Activated T-cell treated with anti-CD3 and anti-CD28 coated beads for 4 hours (primary cell): ENCODE data around the gene CD6.
"Not testable (repeated sequence)": the region's sequence is repeated elsewhere in the genome, so short reads cannot be mapped to it uniquely, and the experiment has no call there.

ENCODE experiments used
- DNase-seq: peaks from one replicate; pipeline ENCODE4 v3.0.0-alpha.2; 2020

The CD6 gene

GRCh38 chr11:60954421-60954820 is 17.1 kb upstream of the CD6 start:
- no peak for DNase-seq

- no peak for DNase-seq
Measured at GRCh38 chr11:60955571-60955970, 15.9 kb upstream of the CD6 start.

GRCh38 chr11:60957188-60957587 is 14.3 kb upstream of the CD6 start:
- no peak for DNase-seq

GRCh38 chr11:60959431-60959830 is 12.0 kb upstream of the CD6 start:
- DNase-seq: no peak

GRCh38 chr11:60960405-60960804 is 11.1 kb upstream of the CD6 start:
- no peak for DNase-seq

GRCh38 chr11:60964801-60965200 is 6.7 kb upstream of the CD6 start:
- no peak for DNase-seq

GRCh38 chr11:60966890-60967289 is 4.6 kb upstream of the CD6 start:
- DNase-seq: no peak

GRCh38 chr11:60968223-60968622 is 3.3 kb upstream of the CD6 start:
- DNase-seq: no peak

GRCh38 chr11:60970369-60970774 is 1.1 kb upstream of the CD6 start:
- DNase-seq: peak; percentile 78

- DNase-seq: no peak
Measured at GRCh38 chr11:60970890-60971289, 590 bp upstream of the CD6 start.

- no peak for DNase-seq
Measured at GRCh38 chr11:60972182-60973030, 926 bp downstream of the CD6 start.

- no peak for DNase-seq
Measured at GRCh38 chr11:60973699-60974098, 2.2 kb downstream of the CD6 start.

- DNase-seq: not testable (repeated sequence)
Measured at GRCh38 chr11:60974316-60974715, 2.8 kb downstream of the CD6 start.

GRCh38 chr11:60974726-60975125 is 3.2 kb downstream of the CD6 start:
- DNase-seq: no peak

GRCh38 chr11:60977224-60977623 is 5.7 kb downstream of the CD6 start:
- no peak for DNase-seq

GRCh38 chr11:60977836-60978235 is 6.4 kb downstream of the CD6 start:
- no peak for DNase-seq

GRCh38 chr11:60978546-60979380 is 7.3 kb downstream of the CD6 start:
- no peak for DNase-seq

- no peak for DNase-seq
Measured at GRCh38 chr11:60981515-60981914, 10.0 kb downstream of the CD6 start.

GRCh38 chr11:60982184-60982583 is 10.7 kb downstream of the CD6 start:
- DNase-seq: no peak

GRCh38 chr11:60984149-60984548 is 12.7 kb downstream of the CD6 start:
- no peak for DNase-seq

- no peak for DNase-seq
Measured at GRCh38 chr11:60984636-60985035, 13.2 kb downstream of the CD6 start.

- DNase-seq: no peak
Measured at GRCh38 chr11:60985501-60985900, 14.0 kb downstream of the CD6 start.

GRCh38 chr11:60985991-60986915 is 14.8 kb downstream of the CD6 start:
- peak; percentile 79 for DNase-seq
